Peyer's patch (tissue), 4 donors: ENCODE results near the gene CFAP97D1.

Experiments
- POLR2A ChIP-seq, 2 donors: fragments of 450-650 bp; IDR thresholded peaks; one replicate each; pipeline ENCODE4 v1.5.1; 2017; ENCODE audit warnings: antibody characterized with exemption in 2 of 2, mild to moderate bottlenecking in 2 of 2, moderate library complexity in 2 of 2
- TF ChIP-seq, protein P1 (sequence below), 6 experiments: fragments of 450-650 bp in 4 of 6; fragments of 200-600 bp in 2 of 6; sonication (generic) in 1 of 6; IDR thresholded peaks; one replicate each; pipeline ENCODE4 v1.5.1; 2017 to 2019; ENCODE audit warnings: antibody characterized with exemption in 6 of 6, mild to moderate bottlenecking in 3 of 6, moderate library complexity in 1 of 6

- TF ChIP-seq, protein P1, sequence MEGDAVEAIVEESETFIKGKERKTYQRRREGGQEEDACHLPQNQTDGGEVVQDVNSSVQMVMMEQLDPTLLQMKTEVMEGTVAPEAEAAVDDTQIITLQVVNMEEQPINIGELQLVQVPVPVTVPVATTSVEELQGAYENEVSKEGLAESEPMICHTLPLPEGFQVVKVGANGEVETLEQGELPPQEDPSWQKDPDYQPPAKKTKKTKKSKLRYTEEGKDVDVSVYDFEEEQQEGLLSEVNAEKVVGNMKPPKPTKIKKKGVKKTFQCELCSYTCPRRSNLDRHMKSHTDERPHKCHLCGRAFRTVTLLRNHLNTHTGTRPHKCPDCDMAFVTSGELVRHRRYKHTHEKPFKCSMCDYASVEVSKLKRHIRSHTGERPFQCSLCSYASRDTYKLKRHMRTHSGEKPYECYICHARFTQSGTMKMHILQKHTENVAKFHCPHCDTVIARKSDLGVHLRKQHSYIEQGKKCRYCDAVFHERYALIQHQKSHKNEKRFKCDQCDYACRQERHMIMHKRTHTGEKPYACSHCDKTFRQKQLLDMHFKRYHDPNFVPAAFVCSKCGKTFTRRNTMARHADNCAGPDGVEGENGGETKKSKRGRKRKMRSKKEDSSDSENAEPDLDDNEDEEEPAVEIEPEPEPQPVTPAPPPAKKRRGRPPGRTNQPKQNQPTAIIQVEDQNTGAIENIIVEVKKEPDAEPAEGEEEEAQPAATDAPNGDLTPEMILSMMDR (IDR thresholded peaks at IDR 0.05), result no peak
- TF ChIP-seq POLR2A (IDR thresholded peaks at IDR 0.05), result no peak
Observed at GRCh38 chr17:43813386-43813785, 33.2 kb downstream of the CFAP97D1 start.
